ENCODE data around the gene RASGRF2.

- TF ChIP-seq CTCF (IDR thresholded peaks at IDR 0.05; ENCODE audit: poor library complexity, severe bottlenecking) (no peak), REST (IDR thresholded peaks at IDR 0.05; ENCODE audit: borderline replicate concordance) (no peak)
Observed at GRCh38 chr5:81219389-81219788, 259.2 kb downstream of the RASGRF2 start.
